ENCODE results near the gene LRRN2. TPM values are rescaled to one million over a fixed set of nuclear protein-coding genes. Genes with fewer than 3 reads are reported as not detected.

The LRRN2 gene
- total and polyA plus RNA-seq, 2 of the 8 experiments (the other 6 are each of a cell fraction or from before 2014, with no cell fraction given), result 1.8 to 2.3 TPM

GRCh38 chr1:204680051-204680450 lies 5.5 kb downstream of the LRRN2 start:
- no peak overlapping the region for H3K23ac ChIP-seq (ENCODE audit: insufficient read length)
- H3K79me2 ChIP-seq (ENCODE audit: control insufficient read depth in 1 of 2, insufficient read depth in 2 of 2, low read length in 2 of 2), result no peaks in the 10 kb centered on the region
- H2AK5ac ChIP-seq (ENCODE audit: low read depth, low read length), result no peak overlapping the region
- no peak overlapping the region for H4K5ac ChIP-seq (ENCODE audit: insufficient read length, low read depth, low read length)
- no peak overlapping the region for H3K18ac ChIP-seq (ENCODE audit: extremely low read depth, low read length)
- H3K4ac ChIP-seq (replicated peaks; ENCODE audit: insufficient read length, low read depth, low read length), result no peak overlapping the region
- H3K4me1 ChIP-seq (replicated peaks in 1 of 4; ENCODE audit: control insufficient read depth in 3 of 4, insufficient read depth in 4 of 4, low read length in 3 of 4), result peaks cover 0 to 7% (median 4%) of the 10 kb centered on the region in 4 experiments; a peak in 4 of 7 replicates
- no peak overlapping the region for H2BK5ac ChIP-seq (ENCODE audit: low read depth, low read length)
- H4K8ac ChIP-seq (ENCODE audit: extremely low read depth, insufficient read depth, low read length), result no peak overlapping the region
- H4K20me1 ChIP-seq (replicated peaks in 1 of 2; ENCODE audit: control insufficient read depth in 1 of 2, insufficient read depth in 2 of 2, low read length in 2 of 2), result peaks cover 0 to 2% of the 10 kb centered on the region in 2 experiments
- FAIRE-seq, result no peak
- no peaks in the 10 kb centered on the region for H3K9me3 ChIP-seq (ENCODE audit: insufficient read depth in 2 of 2, low read depth in 1 of 2, low read length in 1 of 2)
- 78% methylated on average over 3 of the region's 3 CpGs; no CpG with 5 or more reads in 1 of the 2 experiments for WGBS, 2 experiments (ENCODE audit: extremely low coverage in 1 of 2, insufficient coverage in 1 of 2, insufficient read length in 1 of 2, insufficient replicate concordance in 2 of 2, low coverage in 1 of 2, low lambda C conversion rate in 2 of 2, missing lambda C conversion rate in 1 of 2)
- H3K4me3 ChIP-seq (ENCODE audit: extremely low read depth in 1 of 4, insufficient read depth in 2 of 4, low read depth in 3 of 4, low read length in 4 of 4), result no peak overlapping the region
- no peak for DNase-seq (ENCODE audit: low read depth in 1 of 2, low spot score in 2 of 2)
- H3K9ac ChIP-seq (replicated peaks in 1 of 4; ENCODE audit: extremely low read depth in 1 of 4, low read depth in 3 of 4, low read length in 3 of 4), result no peak overlapping the region
- no peaks in the 10 kb centered on the region for H3K79me1 ChIP-seq (ENCODE audit: low read depth, low read length)
- H3K27ac ChIP-seq (ENCODE audit: low read depth, low read length), result no peak overlapping the region
- no peak overlapping the region for H3K56ac ChIP-seq (replicated peaks; ENCODE audit: insufficient read length, low read depth, low read length)
- no peak overlapping the region for H3K14ac ChIP-seq (ENCODE audit: insufficient read length)
- H3K4me2 ChIP-seq (ENCODE audit: insufficient read depth in 1 of 2, low read depth in 2 of 2, low read length in 2 of 2), result no peak overlapping the region
- ChIA-PET CTCF (ENCODE audit: partially characterized antibody) (interaction anchor here (0.6 to 3.3 kb wide), 7 partner anchors 11 to 226 kb away, joined by 3 to 19 read pairs (median 4); no protein-coding TSS in a partner anchor), POLR2A (ENCODE audit: partially characterized antibody) (interaction anchor here (1.2 kb wide), 1 partner anchor 56 kb away, joined by 3 read pairs; no protein-coding TSS in a partner anchor)
- H2BK20ac ChIP-seq (ENCODE audit: low read length), result no peak overlapping the region
- H3K27me3 ChIP-seq (replicated peaks in 1 of 4; ENCODE audit: control insufficient read depth in 3 of 4, extremely low read depth in 1 of 4, insufficient read depth in 3 of 4, low read length in 3 of 4), result peaks cover 1 to 22% (median 19%) of the 10 kb centered on the region in 4 experiments; a peak in 6 of 7 replicates
- H4K91ac ChIP-seq (replicated peaks; ENCODE audit: insufficient read length, low read length), result no peak overlapping the region
- H2BK12ac ChIP-seq (ENCODE audit: low read depth, low read length), result no peak overlapping the region
- H2BK120ac ChIP-seq (replicated peaks; ENCODE audit: low read depth, low read length), result no peak overlapping the region
- peaks cover 11% of the 10 kb centered on the region; the same call in 1 of the 2 replicates for H3K23me2 ChIP-seq (ENCODE audit: low read depth, low read length)
- no peak overlapping the region for H2BK15ac ChIP-seq (ENCODE audit: low read length)
- H3K36me3 ChIP-seq (ENCODE audit: control insufficient read depth in 2 of 4, insufficient read depth in 4 of 4, low read length in 3 of 4), result no peaks in the 10 kb centered on the region; a peak in 1 of 8 replicates
- H2AFZ ChIP-seq (ENCODE audit: low read length), result no peak overlapping the region
- TF ChIP-seq CTCF (IDR thresholded peaks at IDR 0.05; ENCODE audit: control extremely low read depth in 1 of 3, insufficient read depth in 1 of 3, low read depth in 1 of 3, low read length in 3 of 3) (no peak), ATF3 (IDR thresholded peaks at IDR 0.05; ENCODE audit: insufficient read depth, low read depth, low read length) (no peak), CREB1 (IDR thresholded peaks at IDR 0.05) (no peak), TEAD4 (IDR thresholded peaks at IDR 0.05; ENCODE audit: low read depth, low read length) (no peak), CBX8 (IDR thresholded peaks at IDR 0.05; ENCODE audit: borderline replicate concordance, low read depth, low read length) (no peak), ATF2 (IDR thresholded peaks at IDR 0.05; ENCODE audit: low read length) (no peak), SP1 (IDR thresholded peaks at IDR 0.05; ENCODE audit: low read depth, low read length) (no peak), ASH2L (IDR thresholded peaks at IDR 0.05; ENCODE audit: low read length) (no peak)
